Stimulated activated CD8-positive, alpha-beta memory T cell treated with anti-CD3 and anti-CD28 coated beads, Interleukin-2, amount 100 ng/mL, for 1 hour (primary cell): ENCODE measurements around the gene DRG1.
"Not testable (repeated sequence)": the region's sequence is repeated elsewhere in the genome, so short reads cannot be mapped to it uniquely, and the experiment has no call there.

Experiments
- DNase-seq, 2 donors: peaks; one replicate each; pipeline ENCODE4 v3.0.0-alpha.2; 2020; ENCODE audit warnings: low read depth in 2 of 2

The DRG1 gene

GRCh38 chr22:31399211-31400022 lies at the start of gene DRG1:
Gene DRG1, plus strand, starts transcription at chr22:31399604. Its CDS starts 80 bp downstream, at chr22:31399684.
- peak; percentile 91 to 94 for DNase-seq

- no peak for DNase-seq
Observed at GRCh38 chr22:31349960-31350359, 49.4 kb upstream of the DRG1 start.

- DNase-seq, result no peak
Observed at GRCh38 chr22:31350410-31350863, 49.0 kb upstream of the DRG1 start.

GRCh38 chr22:31354515-31354914 lies 44.9 kb upstream of the DRG1 start:
- no peak for DNase-seq

GRCh38 chr22:31360029-31360428 lies 39.4 kb upstream of the DRG1 start:
- no peak for DNase-seq

GRCh38 chr22:31361743-31362142 lies 37.7 kb upstream of the DRG1 start:
- no peak for DNase-seq

- no peak for DNase-seq
Observed at GRCh38 chr22:31363885-31364465, 35.4 kb upstream of the DRG1 start.

- no peak for DNase-seq
Observed at GRCh38 chr22:31367426-31367825, 32.0 kb upstream of the DRG1 start.

GRCh38 chr22:31377612-31378011 lies 21.8 kb upstream of the DRG1 start:
- DNase-seq, result no peak

GRCh38 chr22:31378123-31378522 lies 21.3 kb upstream of the DRG1 start:
- no peak for DNase-seq

- DNase-seq, result not testable (repeated sequence)
Observed at GRCh38 chr22:31378651-31379050, 20.8 kb upstream of the DRG1 start.

- no peak for DNase-seq
Observed at GRCh38 chr22:31393893-31394292, 5.5 kb upstream of the DRG1 start.

GRCh38 chr22:31394326-31394725 lies 5.1 kb upstream of the DRG1 start:
- no peak for DNase-seq

GRCh38 chr22:31398231-31398630 lies 1.2 kb upstream of the DRG1 start:
- no peak for DNase-seq

GRCh38 chr22:31400023-31400397 lies 606 bp downstream of the DRG1 start:
- DNase-seq, result no peak

- not testable (repeated sequence) for DNase-seq
Observed at GRCh38 chr22:31402350-31402749, 2.9 kb downstream of the DRG1 start.

GRCh38 chr22:31425331-31426050 lies 26.1 kb downstream of the DRG1 start:
- DNase-seq, result no peak

GRCh38 chr22:31431950-31432349 lies 32.5 kb downstream of the DRG1 start:
- DNase-seq, result no peak

- no peak for DNase-seq
Observed at GRCh38 chr22:31436132-31436531, 36.7 kb downstream of the DRG1 start.

- DNase-seq, result no peak
Observed at GRCh38 chr22:31439808-31440207, 40.4 kb downstream of the DRG1 start.

GRCh38 chr22:31440681-31441080 lies 41.3 kb downstream of the DRG1 start:
- DNase-seq, result no peak

- no peak for DNase-seq
Observed at GRCh38 chr22:31441652-31442051, 42.2 kb downstream of the DRG1 start.
